HG03439 (cell line): ENCODE data around the gene RAB5IF.
"Not testable (repeated sequence)": the region's sequence is repeated elsewhere in the genome, so short reads cannot be mapped to it uniquely, and the experiment has no call there.

Source experiments
- ATAC-seq: cut with Tn5 transposase; IDR thresholded peaks from one replicate; pipeline ENCODE4 v1.9.1; 2021; ENCODE audit warnings: mild to moderate bottlenecking, moderate library complexity; ENCODE audit not compliant: unreplicated experiment

RAB5IF gene, protein sequence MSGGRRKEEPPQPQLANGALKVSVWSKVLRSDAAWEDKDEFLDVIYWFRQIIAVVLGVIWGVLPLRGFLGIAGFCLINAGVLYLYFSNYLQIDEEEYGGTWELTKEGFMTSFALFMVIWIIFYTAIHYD

DNA sequence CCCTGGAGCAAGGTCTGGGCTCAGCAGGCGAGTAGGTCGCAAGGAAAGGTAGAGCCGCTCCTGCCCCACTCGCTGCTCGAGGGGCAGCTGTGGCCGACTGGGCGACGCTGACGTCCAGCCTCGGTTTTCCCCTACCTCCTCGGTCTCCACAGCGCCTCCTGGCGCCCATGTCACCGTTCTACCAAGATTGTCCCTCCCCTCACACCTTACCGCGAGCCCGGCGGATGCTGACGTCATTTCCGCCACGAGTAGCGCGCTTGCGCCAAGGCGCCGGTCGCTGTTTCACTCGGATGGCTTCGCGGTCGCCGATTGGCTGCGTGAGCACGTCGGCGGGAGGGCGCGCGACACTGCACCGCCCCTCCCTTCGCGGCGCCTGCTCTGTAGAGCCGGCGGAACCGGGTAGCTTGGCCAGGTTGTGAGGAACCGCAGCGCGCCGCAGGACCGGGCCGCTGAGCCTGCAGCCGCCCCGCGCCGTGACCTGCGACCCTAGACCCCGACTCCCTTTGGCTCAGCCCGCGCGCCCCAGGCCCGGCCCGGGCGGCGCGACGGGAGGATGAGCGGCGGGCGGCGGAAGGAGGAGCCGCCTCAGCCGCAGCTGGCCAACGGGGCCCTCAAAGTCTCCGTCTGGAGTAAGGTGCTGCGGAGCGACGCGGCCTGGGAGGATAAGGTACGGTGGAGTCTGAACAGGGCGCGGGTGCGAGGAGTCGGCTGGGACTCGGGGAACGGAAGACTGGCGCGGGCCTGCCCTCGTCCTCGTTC is at the start of gene RAB5IF:
Gene RAB5IF, plus strand, starts transcription at position 381 of the 759 bp plus-strand sequence. Its CDS starts 173 bp downstream, at position 554.
- peak; percentile 84 for ATAC-seq

DNA sequence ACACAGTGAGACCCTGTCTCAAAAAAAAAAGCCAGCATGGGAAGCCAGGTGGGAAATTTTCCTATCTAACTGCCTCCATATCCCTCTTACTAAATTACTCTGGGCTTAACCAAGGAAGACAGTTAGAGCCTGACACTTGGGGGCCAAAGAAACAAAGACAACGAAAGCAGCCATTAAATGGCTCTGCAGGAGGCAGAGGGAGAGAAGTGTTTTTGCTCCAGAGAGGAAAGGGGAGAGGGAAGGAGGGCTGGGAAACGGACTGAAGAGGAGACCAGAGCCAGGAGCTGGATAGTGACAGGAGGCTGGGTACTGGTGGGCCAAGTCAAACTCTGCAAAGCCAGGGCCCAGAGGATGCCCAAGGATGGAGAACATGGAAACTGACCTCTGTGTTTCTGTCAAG is 42.9 kb upstream of the RAB5IF start:
- ATAC-seq = no peak

DNA sequence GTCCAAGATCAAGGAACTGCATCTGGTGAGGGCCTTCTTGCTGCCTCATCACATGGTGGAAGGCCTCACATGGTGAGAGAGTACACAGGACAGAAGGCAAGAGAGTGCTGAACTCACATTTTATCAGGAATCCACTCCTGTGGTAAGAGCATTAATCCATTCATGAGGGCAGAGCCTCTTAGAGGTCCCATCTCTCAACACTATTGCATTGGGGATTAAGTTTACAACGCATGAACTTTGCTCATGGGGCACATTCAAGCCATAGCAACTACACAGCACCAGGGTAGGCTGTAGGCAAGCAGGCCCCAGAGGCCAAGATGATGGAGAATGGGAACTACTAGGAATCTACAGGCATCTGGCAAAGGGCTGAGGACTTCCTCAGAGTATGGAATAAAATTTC is 42.2 kb upstream of the RAB5IF start:
- no peak for ATAC-seq

DNA sequence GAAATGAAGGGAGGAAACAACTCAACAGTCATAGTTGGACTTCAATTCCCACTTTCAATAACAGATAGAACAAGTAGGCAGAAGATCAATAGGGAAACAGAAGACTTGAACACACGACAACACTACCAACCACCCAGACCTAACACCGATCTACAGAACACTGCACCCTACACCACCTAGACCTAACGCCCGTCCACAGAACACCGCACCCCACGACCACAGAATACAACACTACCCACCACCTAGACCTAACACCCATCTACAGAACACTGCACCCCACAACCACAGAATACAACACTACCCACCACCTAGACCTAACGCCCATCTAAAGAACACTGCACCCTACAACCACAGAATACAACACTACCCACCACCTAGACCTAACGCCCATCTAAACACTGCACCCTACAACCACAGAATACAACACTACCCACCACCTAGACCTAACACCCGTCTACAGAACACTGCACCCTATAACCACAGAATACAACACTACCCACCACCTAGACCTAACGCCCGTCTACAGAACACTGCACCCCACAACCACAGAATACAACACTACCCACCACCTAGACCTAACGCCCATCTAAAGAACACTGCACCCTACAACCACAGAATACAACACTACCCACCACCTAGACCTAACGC is 41.4 kb upstream of the RAB5IF start:
- not testable (repeated sequence) for ATAC-seq

DNA sequence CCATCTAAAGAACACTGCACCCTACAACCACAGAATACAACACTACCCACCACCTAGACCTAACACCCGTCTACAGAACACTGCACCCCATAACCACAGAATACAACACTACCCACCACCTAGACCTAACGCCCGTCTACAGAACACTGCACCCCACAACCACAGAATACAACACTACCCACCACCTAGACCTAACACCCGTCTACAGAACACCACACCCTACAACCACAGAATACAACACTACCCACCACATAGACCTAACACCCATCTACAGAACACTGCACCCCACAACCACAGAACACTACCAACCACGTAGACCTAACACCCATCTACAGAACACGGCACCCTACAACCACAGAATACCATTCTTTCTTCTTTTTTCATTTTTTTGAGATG is 40.9 kb upstream of the RAB5IF start:
- ATAC-seq = not testable (repeated sequence)

DNA sequence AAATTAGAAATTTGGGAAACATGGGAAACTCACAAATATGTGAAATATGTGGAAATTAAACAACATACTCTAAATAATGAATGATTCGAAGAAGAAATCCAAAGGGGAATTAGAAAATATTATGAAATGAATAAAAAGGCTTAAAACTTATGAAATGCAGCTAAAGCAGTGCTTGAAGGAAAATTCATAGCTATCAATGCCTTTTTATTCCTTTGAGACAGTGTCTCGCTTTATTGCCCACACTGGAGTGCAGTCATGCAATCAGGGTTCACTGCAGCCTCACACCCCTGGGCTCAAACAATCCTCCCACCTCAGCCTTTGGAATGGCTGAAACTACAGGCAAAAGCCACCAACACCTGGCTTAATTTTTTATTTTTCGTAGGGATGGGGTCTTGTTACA is 40.1 kb upstream of the RAB5IF start:
- no peak for ATAC-seq

DNA sequence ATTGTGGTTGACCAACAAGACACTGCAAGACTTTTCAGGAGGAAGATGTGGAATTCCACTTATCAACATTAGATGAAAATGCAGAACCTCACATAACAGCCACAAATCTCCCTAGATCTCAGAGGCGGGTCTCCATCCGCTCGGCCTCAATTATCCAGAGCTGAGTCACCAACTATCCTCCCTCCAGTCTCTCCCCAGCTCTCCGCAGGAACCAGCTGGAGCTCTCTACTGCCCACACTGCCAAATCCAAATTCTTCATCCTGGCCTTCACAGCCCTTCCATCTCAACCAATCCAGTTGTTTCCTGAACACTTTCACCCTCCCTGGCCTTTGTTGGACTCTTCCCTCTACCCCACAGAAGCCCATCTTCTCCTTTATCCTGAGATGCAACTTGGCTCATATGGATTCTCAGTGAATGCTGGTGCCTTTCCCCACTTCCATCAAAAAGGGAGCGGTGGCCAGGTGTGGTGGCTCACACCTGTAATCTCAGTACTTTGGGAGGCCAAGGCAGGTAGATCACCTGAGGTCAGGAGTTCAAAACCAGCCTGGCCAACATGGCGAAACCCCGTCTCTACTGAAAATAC is 35.6 kb upstream of the RAB5IF start:
- ATAC-seq = no peak

DNA sequence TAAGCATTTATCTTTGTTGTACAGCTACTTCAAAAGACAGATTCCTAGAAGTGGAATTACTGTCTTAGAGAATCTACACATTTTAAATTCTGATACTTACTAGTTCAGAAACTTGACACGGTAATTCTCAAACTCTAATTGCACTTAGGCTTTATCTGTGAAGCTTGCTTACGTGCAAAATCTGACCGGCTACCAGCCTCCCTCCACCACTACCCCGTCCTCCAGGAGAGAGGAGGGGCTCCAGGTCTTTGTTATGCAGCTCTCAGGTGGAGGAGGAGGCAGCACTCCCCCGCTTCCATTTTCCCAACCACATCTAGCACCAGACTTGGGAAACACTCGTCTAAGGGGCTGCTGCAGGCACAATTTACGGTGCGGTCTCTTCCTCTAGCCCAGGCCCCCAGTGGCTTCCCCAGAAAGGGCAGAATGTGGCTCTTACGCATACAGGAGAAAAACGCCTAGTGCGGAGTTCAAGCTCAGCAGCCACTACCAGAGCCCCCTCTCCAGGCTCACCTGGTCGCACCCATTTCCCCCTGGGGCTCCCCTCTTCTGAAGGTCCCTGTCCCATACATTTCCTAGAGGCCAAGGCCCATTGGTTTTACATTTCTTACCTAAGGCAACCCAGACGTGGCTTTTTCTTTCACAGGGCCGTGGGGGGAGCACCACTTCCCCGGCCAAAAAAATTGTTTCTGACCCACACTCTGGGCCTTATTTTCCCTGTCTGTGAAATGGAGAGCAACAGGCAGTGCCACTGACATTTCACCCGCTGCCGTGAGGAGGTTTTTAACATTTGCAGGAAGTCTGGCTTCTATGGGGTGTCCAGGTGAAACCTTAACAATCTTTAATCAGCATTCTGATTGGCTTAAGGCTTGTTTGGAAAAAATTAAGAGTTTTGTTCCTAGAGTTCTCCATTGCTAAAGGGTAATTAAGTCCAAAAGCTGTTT is 33.7 kb upstream of the RAB5IF start:
- ATAC-seq = no peak

DNA sequence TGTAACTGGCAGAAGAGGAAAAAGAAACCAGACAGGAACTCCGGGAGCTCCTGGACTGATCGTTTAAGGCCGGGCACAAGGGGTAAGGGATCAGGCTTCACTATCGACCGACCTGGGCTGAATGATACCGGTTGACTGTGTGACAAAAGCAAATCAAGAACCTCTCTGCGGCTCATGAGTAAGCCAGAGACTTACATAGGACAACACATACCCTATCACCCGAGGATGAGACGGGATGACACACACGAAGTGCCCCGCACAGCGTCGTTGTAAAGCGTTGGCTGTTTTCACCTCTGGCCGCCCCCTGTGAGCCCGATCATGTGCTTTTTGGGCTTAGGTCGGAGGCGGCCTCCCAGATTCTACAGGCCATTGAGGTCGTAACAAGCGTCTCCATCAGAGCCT is 32.9 kb upstream of the RAB5IF start:
- ATAC-seq = no peak

DNA sequence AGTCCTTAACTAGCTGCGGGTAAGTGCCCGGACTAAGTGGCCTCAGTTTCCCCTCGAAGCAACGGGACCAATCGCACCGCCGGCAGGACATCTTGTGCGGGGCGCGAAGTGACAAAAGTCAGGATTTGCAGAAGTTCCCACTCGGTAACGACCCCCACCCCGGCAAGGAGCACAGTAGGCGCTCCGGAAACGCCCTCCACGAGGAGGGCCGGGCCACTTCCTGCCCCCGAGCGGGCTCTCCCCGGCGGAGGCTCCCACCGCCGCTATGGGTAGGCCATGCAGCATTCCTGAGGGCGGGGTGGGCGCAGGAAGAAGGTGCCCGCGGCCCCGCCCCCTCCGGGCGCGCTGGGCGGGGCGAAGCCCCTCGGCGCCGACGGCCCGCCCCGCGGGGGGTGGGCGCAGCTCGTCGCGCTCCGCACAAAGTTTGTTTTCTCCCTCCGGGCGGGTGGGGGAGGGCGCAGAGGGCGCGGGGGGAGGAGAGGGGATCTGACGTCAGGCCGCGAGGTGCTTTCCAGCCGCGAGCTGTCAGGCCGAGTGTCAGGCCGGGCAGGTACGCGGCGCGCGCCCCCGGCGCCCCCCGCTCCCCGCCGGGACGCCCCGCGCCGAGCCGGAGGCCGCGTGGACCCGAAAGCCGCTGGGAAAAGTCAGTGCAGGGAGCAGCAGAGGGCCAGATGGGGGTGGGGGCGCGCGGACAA is 32.3 kb upstream of the RAB5IF start, which contains the start of gene TGIF2:
Gene TGIF2, plus strand, starts transcription at position 495 of the 695 bp plus-strand sequence. CDS start 5,178 bp downstream, outside the sequence.
- ATAC-seq = peak; percentile 51

DNA sequence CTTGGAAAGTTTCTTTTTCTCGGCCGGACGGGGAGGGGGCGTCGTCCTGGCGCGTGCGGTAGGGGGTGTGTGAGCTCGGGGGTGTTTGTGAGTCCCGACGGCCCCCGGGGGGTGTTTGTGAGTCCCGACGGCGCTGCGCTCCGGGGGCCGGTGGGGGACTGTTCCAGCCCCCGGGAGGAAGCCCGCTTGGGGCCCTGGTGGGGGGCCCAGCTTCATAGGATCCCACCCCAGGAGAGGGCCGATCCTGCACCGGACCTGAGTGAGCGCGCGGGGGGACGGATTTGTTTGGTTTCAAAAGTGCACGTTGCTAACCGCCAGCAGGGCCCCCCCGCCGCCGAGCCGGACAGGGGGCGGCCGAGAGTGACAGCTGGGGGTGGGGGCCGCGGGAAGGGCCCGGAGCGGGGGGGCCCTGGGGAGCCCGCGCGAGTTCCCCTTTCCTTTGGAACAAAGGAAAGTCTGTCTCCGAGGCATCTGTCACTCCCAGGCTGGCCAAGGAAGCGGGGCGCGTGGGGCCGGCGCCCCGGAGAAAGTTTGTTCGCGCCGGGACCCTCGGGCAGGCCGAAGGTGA is 31.7 kb upstream of the RAB5IF start:
- peak; percentile 3 for ATAC-seq

DNA sequence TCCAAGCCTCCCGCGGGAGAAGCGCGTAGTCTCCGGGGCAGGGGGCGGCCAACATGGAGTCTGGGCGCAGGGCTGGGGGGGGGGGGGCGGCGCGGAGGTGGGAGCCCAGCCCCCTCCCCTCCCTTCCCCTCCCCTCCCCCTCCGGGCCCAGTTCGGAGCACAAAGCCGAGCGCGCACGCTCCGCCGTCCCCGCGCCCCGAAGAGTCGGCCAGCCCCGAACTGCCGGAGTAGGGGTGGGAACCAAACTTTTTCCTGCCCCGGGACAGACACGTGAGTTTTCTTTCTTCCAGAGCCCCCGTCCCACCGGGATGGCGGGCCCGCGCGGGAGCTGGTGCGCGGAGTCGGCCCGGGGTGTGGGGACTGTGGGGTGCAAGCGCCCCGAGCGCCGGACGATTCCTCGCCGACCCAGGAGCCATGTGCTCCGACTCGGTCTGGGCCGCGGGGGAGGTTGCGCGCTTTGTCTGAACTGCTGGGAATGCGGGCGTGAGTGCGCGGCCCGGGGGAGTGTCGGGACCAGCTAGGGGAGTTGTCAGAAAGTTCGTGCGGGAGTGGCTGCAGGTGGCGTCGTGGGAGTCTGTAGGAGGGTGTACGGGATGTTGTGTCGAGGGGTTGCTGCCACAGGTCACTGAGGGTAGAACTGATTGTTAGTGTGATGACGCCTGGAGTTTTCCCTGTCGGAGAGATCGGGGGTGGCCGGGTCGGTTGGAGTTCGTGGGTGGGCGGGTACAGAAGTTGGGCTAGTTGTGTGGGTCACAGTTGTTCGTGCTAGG is 31.0 kb upstream of the RAB5IF start:
- ATAC-seq = no peak

DNA sequence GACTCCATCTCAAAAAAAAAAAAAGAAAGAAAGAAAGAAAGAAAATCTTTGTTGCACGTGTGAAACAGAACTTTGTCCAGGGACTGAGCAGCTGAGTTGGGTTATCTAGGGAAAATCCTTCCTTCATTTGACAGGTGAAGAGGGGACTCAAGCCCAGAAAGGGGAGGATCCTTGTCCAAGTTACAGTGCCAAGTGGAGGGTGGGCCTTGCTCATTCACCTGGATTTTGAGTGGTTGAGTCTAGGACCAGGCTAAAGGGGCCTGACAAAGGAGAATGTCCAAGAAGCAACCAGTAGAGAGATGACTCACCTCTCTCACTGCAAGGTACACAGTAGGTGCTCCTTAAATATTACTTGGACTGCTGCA is 29.5 kb upstream of the RAB5IF start:
- no peak for ATAC-seq

DNA sequence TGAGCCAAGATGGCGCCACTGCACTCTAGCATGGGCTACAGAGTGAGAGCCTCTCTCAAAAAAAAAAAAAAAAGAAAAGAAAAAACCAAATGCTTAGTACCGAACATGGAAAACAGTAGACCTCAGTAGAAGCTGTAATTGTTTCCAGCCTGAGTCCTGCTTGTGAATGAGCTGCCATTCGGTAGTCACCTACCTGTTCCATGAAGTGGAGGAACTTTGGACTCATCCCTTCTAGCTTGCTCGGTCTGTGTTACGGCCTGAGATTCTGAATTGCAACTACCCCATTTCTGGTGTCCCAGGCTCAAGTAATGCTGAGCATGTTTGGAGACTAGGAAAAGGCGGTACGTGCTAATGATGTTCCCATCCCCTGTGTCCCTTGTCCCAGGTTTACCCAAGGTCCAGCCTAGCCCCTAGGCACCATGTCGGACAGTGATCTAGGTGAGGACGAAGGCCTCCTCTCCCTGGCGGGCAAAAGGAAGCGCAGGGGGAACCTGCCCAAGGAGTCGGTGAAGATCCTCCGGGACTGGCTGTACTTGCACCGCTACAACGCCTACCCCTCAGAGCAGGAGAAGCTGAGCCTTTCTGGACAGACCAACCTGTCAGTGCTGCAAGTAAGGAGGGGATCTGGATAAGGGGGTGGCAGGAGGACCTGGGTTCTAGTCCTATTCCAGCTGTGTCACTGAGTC is 27.1 kb upstream of the RAB5IF start:
- no peak for ATAC-seq

DNA sequence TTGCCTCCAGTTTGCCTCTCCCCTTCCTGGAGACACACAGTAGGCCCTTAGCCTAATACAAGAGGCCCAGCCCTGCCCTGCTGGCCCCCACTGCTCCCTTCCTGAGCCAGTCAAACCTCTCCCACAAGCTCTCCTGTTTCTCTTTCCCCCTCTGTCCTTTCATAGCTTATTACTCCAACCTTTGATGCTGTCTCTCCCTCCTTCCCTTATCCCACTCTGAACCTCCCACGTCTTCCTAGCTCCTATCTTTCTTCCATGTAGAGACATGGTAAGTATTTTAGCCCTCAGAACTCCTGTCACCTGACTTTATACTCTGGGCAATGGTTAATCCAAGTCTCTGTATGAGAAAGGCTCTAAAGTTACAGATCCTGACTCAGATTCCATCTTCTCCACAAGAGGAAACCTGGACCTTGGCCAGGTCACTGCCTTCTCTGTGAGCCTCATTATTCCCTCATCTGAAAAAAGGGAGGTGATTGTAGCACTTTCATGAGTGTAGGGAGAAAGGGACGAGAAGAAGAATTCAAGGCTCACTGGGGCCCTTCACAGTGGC is 25.5 kb upstream of the RAB5IF start:
- ATAC-seq = no peak

DNA sequence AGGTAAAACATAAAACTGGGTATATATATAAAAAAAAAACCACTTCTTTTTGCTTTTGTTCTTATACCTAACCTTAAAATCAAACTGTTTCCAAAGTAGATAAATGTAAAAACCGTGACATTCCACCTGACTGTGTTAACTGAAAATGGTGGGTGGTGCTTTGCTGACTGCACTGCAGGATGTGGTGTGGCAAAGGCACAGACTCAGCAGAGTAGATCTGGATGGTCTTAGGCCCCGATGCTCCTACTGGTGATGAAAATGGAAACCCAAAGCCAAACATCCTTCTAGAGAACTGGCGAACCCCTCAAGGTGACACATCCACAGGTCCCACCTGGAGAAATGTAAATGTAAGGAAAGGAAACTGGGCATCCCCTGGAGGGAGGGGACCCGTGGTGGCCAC is 23.3 kb upstream of the RAB5IF start:
- ATAC-seq = no peak

DNA sequence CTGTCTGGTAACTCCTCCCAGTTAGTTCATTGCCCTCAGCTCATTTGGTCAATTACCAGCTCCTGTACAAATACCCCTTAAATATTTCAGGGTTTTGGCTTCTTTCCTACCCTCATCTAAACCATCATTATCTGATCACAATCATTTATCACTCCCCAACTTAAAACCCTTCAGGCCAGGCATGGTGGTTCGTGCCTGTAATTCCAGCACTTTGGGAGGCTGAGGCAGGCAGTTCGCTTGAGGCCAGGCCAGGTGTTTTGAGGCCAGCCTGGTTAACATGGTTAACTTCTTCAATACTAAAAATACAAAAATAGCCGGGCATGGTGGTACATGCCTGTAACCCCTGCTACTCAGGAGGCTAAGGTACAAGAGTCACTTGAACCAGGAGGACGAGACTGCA is 22.8 kb upstream of the RAB5IF start:
- no peak for ATAC-seq

DNA sequence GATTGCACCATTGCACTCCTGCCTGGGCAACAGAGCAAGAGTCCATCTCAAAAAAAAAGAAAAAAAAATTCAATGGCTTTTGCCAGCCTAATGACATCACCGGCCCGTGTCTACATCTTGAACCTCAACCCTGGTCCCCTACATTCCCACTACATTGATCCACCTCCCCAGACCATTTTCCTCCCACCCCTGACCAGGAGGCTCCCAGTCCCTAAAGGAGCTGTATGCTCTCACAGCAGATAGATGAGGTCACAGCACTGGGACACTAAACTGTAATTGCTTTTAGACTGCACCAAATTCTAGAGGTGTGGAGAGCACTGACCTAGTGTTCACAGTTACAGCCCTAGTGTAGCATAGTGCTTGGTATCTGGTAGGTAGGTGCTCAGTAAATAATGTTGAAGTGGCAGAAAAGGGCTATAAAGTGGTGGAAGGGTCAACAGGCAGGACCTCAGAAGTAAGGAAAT is 21.5 kb upstream of the RAB5IF start:
- no peak for ATAC-seq
